Pancreas (tissue), 10 donors: Measurements from ENCODE around the gene WWOX. TPM values are rescaled to one million over a fixed set of nuclear protein-coding genes. Genes with fewer than 3 reads are reported as not detected.

Source experiments
- ATAC-seq, 4 donors: fragments of 200-7000 bp; cut with Tn5 transposase; one replicate each; pipeline versions ENCODE4 v1.8.0 to v1.9.1; 2020; ENCODE audit warnings: mild to moderate bottlenecking in 4 of 4, moderate library complexity in 4 of 4
- DNase-seq, 6 donors: peaks; one replicate each; pipeline ENCODE4 v3.0.0-alpha.2; 2020
- FAIRE-seq: peaks from 2 replicates; lab custom pipeline; 2012; peaks lifted over from hg19 to GRCh38; lab: Jason Lieb, UNC
- H3K27ac ChIP-seq, 4 donors: fragments of 200-600 bp; sonication (generic); 1 replicate in 3 of 4; 2 replicates in 1 of 4; pipeline versions ENCODE4 v1.5.0 to v1.8.0; 2020
- H3K27me3 ChIP-seq, 4 donors: fragments of 200-600 bp; one replicate each; pipeline ENCODE4 v1.8.0; 2021
- H3K36me3 ChIP-seq, 3 donors: fragments of 200-600 bp; sonication (generic) in 1 of 3; one replicate each; pipeline versions ENCODE4 v1.5.0 to v1.8.0; 2020 to 2021
- H3K4me1 ChIP-seq, 3 donors: fragments of 200-600 bp; one replicate each; pipeline ENCODE4 v1.8.0; 2021
- H3K4me3 ChIP-seq, 4 donors: fragments of 200-600 bp; sonication (generic) in 2 of 4; one replicate each; pipeline versions ENCODE4 v1.5.0 to v1.8.0; 2020 to 2021
- H3K9me3 ChIP-seq, 4 donors: fragments of 200-600 bp; one replicate each; pipeline ENCODE4 v1.8.0; 2021
- CTCF ChIP-seq, 4 donors: fragments of 200-600 bp; sonication (generic) in 3 of 4; IDR thresholded peaks; one replicate each; pipeline versions ENCODE4 v1.5.0 to v1.8.0; 2021; ENCODE audit warnings: antibody characterized with exemption in 4 of 4
- WGBS, 2 donors: extraction: QIAGEN DNeasy Blood & Tissue Kit; methylation state at CpG; one replicate each; pipeline ENCODE4 v1.1.7; 2013; 5-methylcytosine and 5-hydroxymethylcytosine counted together
- intact Hi-C, 3 donors: fragments of 100-400 bp; cut with DNase I; formaldehyde crosslinking; loops; one replicate each; pipeline versions ENCODE4 v1.11.1 to v1.14.2; 2022
- polyA plus RNA-seq, 2 donors: library from polyadenylated mRNA; stranded (reverse); fragments of 200-250 nt; gene quantifications; one replicate each; pipeline ENCODE4 v1.2.3, GENCODE V29; 2013
- total RNA-seq, 6 donors: library from RNA; stranded (reverse); fragmentation: NEBNext Ultra II Directional in 4 of 6; extraction: Animal tissue kit (Norgen Biotek cat#: 25700) in 4 of 6; gene quantifications; one replicate each; pipeline versions ENCODE4 v1.2.1 to v1.2.4, GENCODE V29; 2021 to 2023
- donor health status: healthy with polysubstance abuse.
- donor health status: DM: no; HTN: no; CAD: no; lungs with moderate emphysema.
- donor health status: DM: no; HTN: no; CAD: no.
- donor health status: control.
- donor health status: control.
- donor health status: Bipolar disorder and iron deficiency.
- donor health status: DM: yes; HTN: yes; CAD: no.
- donor health status: DM: no; HTN: no; CAD: no.
- donor health status: DM: no; HTN: no; CAD: no.
- donor health status: DM: yes; HTN: yes; CAD: no.

The WWOX gene
- total and polyA plus RNA-seq, 8 donors, result 6.8 to 14.4 (median 10.8) TPM

GRCh38 chr16:79202977-79203376 lies 1103.5 kb downstream of the WWOX start:
- ATAC-seq (no peak), DNase-seq (no peak)

GRCh38 chr16:79204486-79204885 lies 1105.0 kb downstream of the WWOX start:
- DNase-seq, result no peak
- 67 to 69% methylated on average over 8 of the region's 8 CpGs for WGBS, 2 donors
- Histone ChIP-seq H3K36me3 (no peaks in the 10 kb centered on the region), H3K4me3 (no peak overlapping the region), H3K4me1 (no peaks in the 10 kb centered on the region), H3K27ac (no peak overlapping the region), H3K9me3 (no peaks in the 10 kb centered on the region), H3K27me3 (no peaks in the 10 kb centered on the region)
- TF ChIP-seq CTCF (IDR thresholded peaks at IDR 0.05), result no peak
- ATAC-seq, result no peak
- no peak for FAIRE-seq
- intact Hi-C loops, result no loop called here

More at GRCh38 chr16:79202977-79203376, 1103.5 kb downstream of the WWOX start:
- no peak for TF ChIP-seq CTCF (IDR thresholded peaks at IDR 0.05)
- Histone ChIP-seq H3K27ac (no peak overlapping the region), H3K4me1 (no peaks in the 10 kb centered on the region), H3K36me3 (no peaks in the 10 kb centered on the region), H3K27me3 (no peaks in the 10 kb centered on the region), H3K4me3 (no peak overlapping the region), H3K9me3 (no peaks in the 10 kb centered on the region)
- 55 to 59% methylated on average over 8 of the region's 8 CpGs for WGBS, 2 donors
- no peak for FAIRE-seq
- intact Hi-C loops, result no loop called here

GRCh38 chr16:79206889-79207288 lies 1107.4 kb downstream of the WWOX start:
- Histone ChIP-seq H3K4me1 (no peaks in the 10 kb centered on the region), H3K9me3 (no peaks in the 10 kb centered on the region), H3K36me3 (no peaks in the 10 kb centered on the region), H3K27ac (no peak overlapping the region), H3K27me3 (no peaks in the 10 kb centered on the region), H3K4me3 (no peak overlapping the region)
- no peak for TF ChIP-seq CTCF (IDR thresholded peaks at IDR 0.05)
- no peak for ATAC-seq
- no peak for FAIRE-seq
- no peak for DNase-seq
- WGBS, 2 donors, result 72 to 73% methylated on average over 4 of the region's 4 CpGs
- intact Hi-C loops, result no loop called here

GRCh38 chr16:79209308-79209707 lies 1109.9 kb downstream of the WWOX start:
- no peak for TF ChIP-seq CTCF (IDR thresholded peaks at IDR 0.05)
- Histone ChIP-seq H3K4me1 (no peaks in the 10 kb centered on the region), H3K27ac (no peak overlapping the region), H3K4me3 (no peak overlapping the region), H3K36me3 (no peaks in the 10 kb centered on the region), H3K9me3 (no peaks in the 10 kb centered on the region), H3K27me3 (no peaks in the 10 kb centered on the region)
- no peak for DNase-seq
- intact Hi-C loops, result no loop called here
- no peak for FAIRE-seq
- no peak for ATAC-seq
- WGBS, 2 donors, result 72 to 77% methylated on average over 7 of the region's 7 CpGs

- 64 to 80% methylated on average over 4 of the region's 4 CpGs for WGBS, 2 donors
- no peak overlapping the region for H3K4me3 ChIP-seq
- no peak for FAIRE-seq
These were observed 1111.2 kb downstream of the WWOX start for GRCh38 chr16:79210607-79211006.

More at GRCh38 chr16:79210607-79211006, 1111.2 kb downstream of the WWOX start:
- Histone ChIP-seq H3K36me3 (no peaks in the 10 kb centered on the region), H3K4me1 (no peaks in the 10 kb centered on the region), H3K27me3 (no peaks in the 10 kb centered on the region), H3K27ac (no peak overlapping the region), H3K9me3 (no peaks in the 10 kb centered on the region)
- TF ChIP-seq CTCF (IDR thresholded peaks at IDR 0.05), result no peak
- no peak for DNase-seq
- no peak for ATAC-seq
- intact Hi-C loops, result no loop called here
